ENCODE results near the gene HAAO.

- TF ChIP-seq POLR2AphosphoS5 (IDR thresholded peaks at IDR 0.05; ENCODE audit: low read depth, low read length) (no peak), FOXP2 (optimal IDR thresholded peaks at IDR 0.05; ENCODE audit: borderline replicate concordance, extremely low read depth, extremely low read length, insufficient read depth) (no peak)
Measured at GRCh38 chr2:42791606-42792005, 777 bp downstream of the HAAO start.

All from PFSK-1 (cell line).